ENCODE results near the gene PLCG2.

DNA sequence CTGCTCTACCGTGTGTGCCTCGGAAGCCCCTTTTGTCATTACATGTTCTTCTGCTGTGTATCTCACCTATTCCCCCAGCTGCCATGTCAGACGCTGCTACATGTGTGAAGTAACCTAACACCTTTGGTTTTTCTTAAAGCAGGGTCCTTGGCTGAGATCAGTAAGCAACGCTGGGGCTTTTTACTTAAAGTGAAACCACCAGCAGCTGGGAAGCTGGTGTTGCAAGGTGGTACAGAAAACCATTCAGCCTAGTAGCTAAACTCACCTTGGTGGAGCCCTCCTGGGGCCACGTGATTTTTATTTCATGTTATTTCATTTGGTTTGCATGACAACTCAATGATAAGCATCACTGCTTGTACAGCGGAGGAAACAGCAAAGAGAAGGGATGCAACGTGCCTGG, 62.6 kb downstream of the PLCG2 start:
- TF ChIP-seq EZH2 (IDR thresholded peaks at IDR 0.05; ENCODE audit: insufficient read depth, poor library complexity, severe bottlenecking) (no peak), EZH2phosphoT487 (IDR thresholded peaks at IDR 0.05; ENCODE audit: insufficient read depth, low read depth) (no peak)

Data from GM23248 (cell line).